Neural progenitor cell (in vitro differentiated cells): ENCODE results near the gene CD14. TPM values are rescaled to one million over a fixed set of nuclear protein-coding genes. Genes with fewer than 3 reads are reported as not detected.
A peak's percentile ranks its signal among the peaks of the same experiment; 100 is the strongest.
"Not testable (repeated sequence)": the region's sequence is repeated elsewhere in the genome, so short reads cannot be mapped to it uniquely, and the experiment has no call there.

Experiments
- DNase-seq: peaks from one replicate; pipeline ENCODE4 v3.0.0-alpha.2; 2016; ENCODE audit warnings: low spot score
- H2AFZ ChIP-seq: fragments of 200-600 bp; sonication (generic); replicated peaks from 2 replicates; pipeline ENCODE4 v1.6.1; 2016; ENCODE audit warnings: antibody characterized with exemption
- H3F3A ChIP-seq: fragments of 200-600 bp; sonication (generic); 2 replicates; pipeline ENCODE4 v1.6.1; 2016; ENCODE audit warnings: antibody characterized with exemption, low read depth
- H3K27ac ChIP-seq: fragments of 200-600 bp; sonication (generic); 2 replicates; pipeline ENCODE4 v1.5.1; 2016; ENCODE audit warnings: mild to moderate bottlenecking
- H3K27me3 ChIP-seq: fragments of 200-600 bp; sonication (generic); 2 replicates; pipeline ENCODE4 v1.6.1; 2016; ENCODE audit warnings: mild to moderate bottlenecking, moderate library complexity
- H3K36me3 ChIP-seq: fragments of 200-600 bp; sonication (generic); 2 replicates; pipeline ENCODE4 v1.5.1; 2016
- H3K4me1 ChIP-seq: fragments of 200-600 bp; sonication (generic); 2 replicates; pipeline ENCODE4 v1.6.1; 2016; ENCODE audit warnings: mixed run types
- H3K4me2 ChIP-seq: fragments of 200-600 bp; sonication (generic); 2 replicates; pipeline ENCODE4 v1.6.1; 2016
- H3K4me3 ChIP-seq: fragments of 200-600 bp; sonication (generic); 2 replicates; pipeline ENCODE4 v1.5.1; 2016
- H3K79me2 ChIP-seq: fragments of 200-600 bp; sonication (generic); 2 replicates; pipeline ENCODE4 v1.6.1; 2016; ENCODE audit warnings: low read depth
- H3K9ac ChIP-seq: fragments of 200-600 bp; sonication (generic); 2 replicates; pipeline ENCODE4 v1.6.1; 2016
- H3K9me3 ChIP-seq: fragments of 200-600 bp; sonication (generic); 2 replicates; pipeline ENCODE4 v1.5.1; 2016; ENCODE audit warnings: low read depth
- H4K20me1 ChIP-seq: fragments of 200-600 bp; sonication (generic); 2 replicates; pipeline ENCODE4 v1.6.1; 2016; ENCODE audit warnings: low read depth
- H3K27ac Mint-ChIP-seq: 3 replicates; pipeline ENCODE4 v1.8.0; 2021; ENCODE audit warnings: mixed read lengths
- H3K27me3 Mint-ChIP-seq: 2 replicates; pipeline ENCODE4 v1.8.0; 2022; ENCODE audit warnings: low read depth, mild to moderate bottlenecking, inconsistent platforms, moderate library complexity, mixed read lengths; ENCODE audit not compliant: insufficient read depth
- H3K36me3 Mint-ChIP-seq: 3 replicates; pipeline ENCODE4 v1.8.0; 2021; ENCODE audit warnings: mixed read lengths
- H3K4me1 Mint-ChIP-seq: 3 replicates; pipeline ENCODE4 v1.8.0; 2021; ENCODE audit warnings: mixed read lengths
- H3K4me3 Mint-ChIP-seq: 3 replicates; pipeline ENCODE4 v1.8.0; 2021; ENCODE audit warnings: mild to moderate bottlenecking, moderate library complexity, mixed read lengths
- H3K9me3 Mint-ChIP-seq: 3 replicates; pipeline ENCODE4 v1.8.0; 2020; ENCODE audit warnings: mixed read lengths
- EZH2 ChIP-seq: fragments of 200-600 bp; sonication (generic); IDR thresholded peaks from 2 replicates; pipeline ENCODE4 v1.6.1; 2017; ENCODE audit warnings: antibody characterized with exemption, mild to moderate bottlenecking, moderate library complexity
- EZH2phosphoT487 ChIP-seq: fragments of 200-600 bp; sonication (generic); IDR thresholded peaks from 2 replicates; pipeline ENCODE4 v1.6.1; 2017; ENCODE audit warnings: antibody characterized with exemption
- total RNA-seq: library from RNA; depleted of rRNA; stranded (reverse); fragments of >200 nt; gene quantifications from 2 replicates; pipeline ENCODE4 v1.2.3, GENCODE V29; 2015; ENCODE audit warnings: low replicate concordance
- TF ChIP-seq, protein P1 (sequence below): fragments of 200-600 bp; sonication (generic); IDR thresholded peaks from 2 replicates; pipeline ENCODE4 v1.5.1; 2017; ENCODE audit warnings: antibody characterized with exemption, mild to moderate bottlenecking

Gene CD14
- total RNA-seq, 1 donor from 2014 or later, result not detected

DNA sequence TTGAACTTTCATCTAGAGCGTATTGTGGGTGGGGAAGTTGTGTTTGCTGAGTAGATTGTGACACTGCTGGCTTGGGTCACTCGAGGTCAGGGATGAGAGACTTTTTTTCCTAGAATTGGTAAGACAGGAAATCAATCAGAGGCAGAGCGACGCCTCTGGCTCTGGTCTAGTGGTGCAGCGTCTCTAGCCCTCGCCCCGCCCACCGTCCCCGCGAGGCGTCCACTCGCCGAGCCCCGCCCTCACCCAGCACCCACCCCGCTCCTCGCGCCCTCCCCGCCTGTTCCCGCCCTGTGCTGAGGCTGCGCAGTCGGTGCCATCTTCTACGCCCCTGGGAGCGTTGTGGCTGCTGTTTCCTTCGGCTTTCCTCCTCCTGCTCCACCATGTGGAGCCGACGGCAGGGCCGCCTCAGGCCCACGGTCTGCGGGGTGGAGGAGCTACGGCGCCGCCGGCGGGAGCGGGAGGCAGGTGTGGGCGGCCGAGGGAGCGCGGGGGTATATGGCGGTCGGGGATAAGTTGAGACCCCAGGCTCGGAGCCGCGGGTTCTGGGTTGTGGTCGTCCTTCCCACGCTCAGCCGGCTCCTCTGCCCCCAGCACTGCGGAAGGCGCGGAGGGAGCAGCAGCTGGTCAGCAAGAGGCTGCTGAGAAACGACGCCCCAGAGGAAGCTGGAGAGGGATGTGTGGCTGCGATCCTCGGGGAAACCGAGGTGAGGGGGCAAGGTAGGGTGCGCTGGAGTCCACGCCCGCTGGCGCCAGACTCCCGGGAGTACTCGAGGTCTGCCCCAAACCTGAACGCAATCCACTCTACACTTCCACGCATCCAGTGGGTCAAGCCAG lies 6.4 kb upstream of the CD14 start, which contains the start of gene TMCO6:
Gene TMCO6, plus strand, starts transcription at position 304 of the 834 bp plus-strand sequence. Its CDS starts 77 bp downstream, at position 381.
- TF ChIP-seq EZH2, result peak; percentile 38
- no peak for TF ChIP-seq EZH2phosphoT487
- TF ChIP-seq, protein P1, sequence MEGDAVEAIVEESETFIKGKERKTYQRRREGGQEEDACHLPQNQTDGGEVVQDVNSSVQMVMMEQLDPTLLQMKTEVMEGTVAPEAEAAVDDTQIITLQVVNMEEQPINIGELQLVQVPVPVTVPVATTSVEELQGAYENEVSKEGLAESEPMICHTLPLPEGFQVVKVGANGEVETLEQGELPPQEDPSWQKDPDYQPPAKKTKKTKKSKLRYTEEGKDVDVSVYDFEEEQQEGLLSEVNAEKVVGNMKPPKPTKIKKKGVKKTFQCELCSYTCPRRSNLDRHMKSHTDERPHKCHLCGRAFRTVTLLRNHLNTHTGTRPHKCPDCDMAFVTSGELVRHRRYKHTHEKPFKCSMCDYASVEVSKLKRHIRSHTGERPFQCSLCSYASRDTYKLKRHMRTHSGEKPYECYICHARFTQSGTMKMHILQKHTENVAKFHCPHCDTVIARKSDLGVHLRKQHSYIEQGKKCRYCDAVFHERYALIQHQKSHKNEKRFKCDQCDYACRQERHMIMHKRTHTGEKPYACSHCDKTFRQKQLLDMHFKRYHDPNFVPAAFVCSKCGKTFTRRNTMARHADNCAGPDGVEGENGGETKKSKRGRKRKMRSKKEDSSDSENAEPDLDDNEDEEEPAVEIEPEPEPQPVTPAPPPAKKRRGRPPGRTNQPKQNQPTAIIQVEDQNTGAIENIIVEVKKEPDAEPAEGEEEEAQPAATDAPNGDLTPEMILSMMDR, result peak; percentile 61
- Mint-ChIP-seq H3K36me3 (peaks cover 14% of the 10 kb centered on the region), H3K27me3 (peaks cover 5% of the 10 kb centered on the region), H3K4me3 (peak within 1 kb of the TSS; percentile 95), H3K27ac (peak within 1 kb of the TSS; percentile 89), H3K4me1 (peaks cover 16% of the 10 kb centered on the region), H3K9me3 (peaks cover 7% of the 10 kb centered on the region)
- Histone ChIP-seq H3K4me3 (peak within 1 kb of the TSS; percentile 58), H3K27ac (no peak within 1 kb of the TSS), H3F3A (no peaks in the 10 kb centered on the region), H3K9me3 (no peaks in the 10 kb centered on the region), H4K20me1 (no peaks in the 10 kb centered on the region), H3K4me2 (peak within 1 kb of the TSS; percentile 76), H3K9ac (peak within 1 kb of the TSS; percentile 51), H3K4me1 (peaks cover 5% of the 10 kb centered on the region), H3K36me3 (no peaks in the 10 kb centered on the region), H3K27me3 (no peaks in the 10 kb centered on the region), H3K79me2 (peaks cover 22% of the 10 kb centered on the region), H2AFZ (peak within 1 kb of the TSS; percentile 83)
- DNase-seq, result peak; percentile 98

DNA sequence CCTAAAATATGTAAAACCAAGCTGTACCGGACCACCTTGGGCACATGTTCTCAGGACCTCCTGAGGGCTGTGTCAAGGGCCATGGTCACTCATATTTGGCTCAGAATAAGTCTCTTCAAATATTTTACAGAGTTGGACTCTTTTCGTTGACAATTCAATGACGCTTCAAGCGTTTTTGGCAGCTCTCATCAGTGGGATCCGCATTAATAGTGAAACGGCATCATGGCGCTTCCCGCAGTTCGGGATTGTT lies 5.8 kb upstream of the CD14 start:
- not testable (repeated sequence) for H3K36me3 ChIP-seq, H3K27me3 Mint-ChIP-seq, DNase-seq, H3K27me3 ChIP-seq, H3F3A ChIP-seq, H3K9me3 Mint-ChIP-seq, H3K27ac ChIP-seq, H4K20me1 ChIP-seq, H3K9me3 ChIP-seq, H3K4me1 ChIP-seq, H3K9ac ChIP-seq
- Histone ChIP-seq H3K4me3 (peak overlapping the region; percentile 58), H2AFZ (peak overlapping the region; percentile 83), H3K79me2 (peaks cover 22% of the 10 kb centered on the region), H3K4me2 (peak overlapping the region; percentile 14)
- peak overlapping the region; percentile 89 for H3K27ac Mint-ChIP-seq
- peak overlapping the region; percentile 95 for H3K4me3 Mint-ChIP-seq
- H3K4me1 Mint-ChIP-seq, result peaks cover 16% of the 10 kb centered on the region
- H3K36me3 Mint-ChIP-seq, result peaks cover 11% of the 10 kb centered on the region

- no peak overlapping the region for H3K27ac ChIP-seq
- Mint-ChIP-seq H3K4me1 (peaks cover 16% of the 10 kb centered on the region), H3K9me3 (peaks cover 14% of the 10 kb centered on the region), H3K27me3 (peaks cover 5% of the 10 kb centered on the region), H3K36me3 (peaks cover 11% of the 10 kb centered on the region), H3K27ac (no peak overlapping the region), H3K4me3 (no peak overlapping the region)
- peaks cover 5% of the 10 kb centered on the region for H3K4me1 ChIP-seq
- no peak overlapping the region for H3K4me2 ChIP-seq
- H3K79me2 ChIP-seq, result peaks cover 22% of the 10 kb centered on the region
- H3K36me3 ChIP-seq, result no peaks in the 10 kb centered on the region
- no peaks in the 10 kb centered on the region for H3K27me3 ChIP-seq
- no peak overlapping the region for H3K9ac ChIP-seq
- no peaks in the 10 kb centered on the region for H4K20me1 ChIP-seq
- no peak overlapping the region for H3K4me3 ChIP-seq
- H2AFZ ChIP-seq, result no peak overlapping the region
- no peaks in the 10 kb centered on the region for H3F3A ChIP-seq
- H3K9me3 ChIP-seq, result no peaks in the 10 kb centered on the region
- DNase-seq, result no peak
- no peak for TF ChIP-seq EZH2phosphoT487
- TF ChIP-seq EZH2, result no peak
- TF ChIP-seq, protein P1, result no peak
These were observed 4.6 kb upstream of the CD14 start for GRCh38 chr5:140637371-140638100.
